ENCODE results near the gene FAM124A. TPM values are rescaled to one million over a fixed set of nuclear protein-coding genes. Genes with fewer than 3 reads are reported as not detected.

FAM124A gene
- polyA plus RNA-seq, 2 of the 4 experiments (the other 2 are of a cell fraction), result 1.5 to 1.6 TPM

GRCh38 chr13:51211910-51212309, 10.3 kb upstream of the FAM124A start:
- CTCF ChIA-PET, result interaction anchor here (1.1 kb wide), 1 partner anchor 75 kb away, joined by 3 read pairs; no protein-coding TSS in a partner anchor
- no peak overlapping the region for H3K4me2 ChIP-seq
- DNase-seq (ENCODE audit: low read depth in 1 of 2, low spot score in 1 of 2) (no peak), ATAC-seq (no peak), FAIRE-seq (no peak)
- no peak overlapping the region for H3K4me3 ChIP-seq
- POLR2A ChIA-PET, result no interaction called here
- WGBS (ENCODE audit: missing lambda C conversion rate), result 14% methylated on average over 2 of the region's 2 CpGs
- no peak for TF ChIP-seq NPAS2 (CRISPR knock-in tag; IDR thresholded peaks at IDR 0.05; ENCODE audit: borderline replicate concordance)
- no peak for TF ChIP-seq ATOH8 (CRISPR knock-in tag; IDR thresholded peaks at IDR 0.05; ENCODE audit: low read depth)
- no peak for TF ChIP-seq POLR2A (IDR thresholded peaks at IDR 0.05; ENCODE audit: low read length)
- no peak for TF ChIP-seq BHLHE40 (IDR thresholded peaks at IDR 0.05; ENCODE audit: low read depth, low read length)
- no peak for TF ChIP-seq RNF2 (IDR thresholded peaks at IDR 0.05; ENCODE audit: borderline replicate concordance, low read depth)
- no peak for TF ChIP-seq SREBF2 (IDR thresholded peaks at IDR 0.05)
- TF ChIP-seq RAD21 (conservative IDR thresholded peaks at IDR 0.05 in 1 of 2, IDR thresholded peaks at IDR 0.05 in 1 of 2), result no peak
- no peak for TF ChIP-seq NFE2L2 (conservative IDR thresholded peaks at IDR 0.05; ENCODE audit: low read length)
- no peak for TF ChIP-seq CHD4 (IDR thresholded peaks at IDR 0.05; ENCODE audit: borderline replicate concordance)
- TF ChIP-seq EHF (CRISPR knock-in tag; IDR thresholded peaks at IDR 0.05), result no peak
- no peak for TF ChIP-seq HOXB13 (CRISPR knock-in tag; IDR thresholded peaks at IDR 0.05; ENCODE audit: low read depth)
- no peak for TF ChIP-seq POLR2AphosphoS2 (conservative IDR thresholded peaks at IDR 0.05; ENCODE audit: low read length)
- TF ChIP-seq GATA3 (IDR thresholded peaks at IDR 0.05; ENCODE audit: borderline replicate concordance), result no peak
- TF ChIP-seq ZFP36 (IDR thresholded peaks at IDR 0.05; ENCODE audit: borderline replicate concordance, partially characterized antibody), result no peak
- no peak for TF ChIP-seq KDM5A (IDR thresholded peaks at IDR 0.05)
- no peak for TF ChIP-seq HOXB5 (CRISPR knock-in tag; IDR thresholded peaks at IDR 0.05)
- TF ChIP-seq CHD2 (IDR thresholded peaks at IDR 0.05; ENCODE audit: low read length, partially characterized antibody), result no peak
- no peaks in the 10 kb centered on the region for H3K9me3 ChIP-seq
- H3K4me1 ChIP-seq, result no peaks in the 10 kb centered on the region
- no peak overlapping the region for H3K27ac ChIP-seq

- H3K4me3 ChIP-seq, result no peak overlapping the region
- no peak overlapping the region for H3K4me2 ChIP-seq
- H3K9me3 ChIP-seq, result no peaks in the 10 kb centered on the region
- TF ChIP-seq SMC3 (IDR thresholded peaks at IDR 0.05) (no peak), EHMT2 (IDR thresholded peaks at IDR 0.05; ENCODE audit: low read depth) (no peak), NR3C1 (IDR thresholded peaks at IDR 0.05) (no peak), MAZ (IDR thresholded peaks at IDR 0.05; ENCODE audit: borderline replicate concordance, low read depth, low read length) (no peak), POLR2A (IDR thresholded peaks at IDR 0.05; ENCODE audit: low read length) (no peak), JUNB (IDR thresholded peaks at IDR 0.05) (no peak), BHLHE40 (IDR thresholded peaks at IDR 0.05; ENCODE audit: low read depth, low read length) (no peak), RAD21 (conservative IDR thresholded peaks at IDR 0.05 in 1 of 2, IDR thresholded peaks at IDR 0.05 in 1 of 2) (no peak), ELK1 (IDR thresholded peaks at IDR 0.05; ENCODE audit: low read depth, low read length) (no peak), KDM5A (IDR thresholded peaks at IDR 0.05) (no peak), ATOH8 (CRISPR knock-in tag; IDR thresholded peaks at IDR 0.05; ENCODE audit: low read depth) (no peak), CHD2 (IDR thresholded peaks at IDR 0.05; ENCODE audit: low read length, partially characterized antibody) (no peak), RNF2 (IDR thresholded peaks at IDR 0.05; ENCODE audit: borderline replicate concordance, low read depth) (no peak), ZNF302 (CRISPR knock-in tag; IDR thresholded peaks at IDR 0.05) (no peak), NPAS2 (CRISPR knock-in tag; IDR thresholded peaks at IDR 0.05; ENCODE audit: borderline replicate concordance) (no peak), SREBF2 (IDR thresholded peaks at IDR 0.05) (no peak), CEBPB (IDR thresholded peaks at IDR 0.05) (no peak), HOXB5 (CRISPR knock-in tag; IDR thresholded peaks at IDR 0.05) (no peak)
- WGBS (ENCODE audit: missing lambda C conversion rate), result 0% methylated on average over 2 of the region's 2 CpGs
- ATAC-seq (no peak), DNase-seq (ENCODE audit: low read depth in 1 of 2, low spot score in 1 of 2) (no peak), FAIRE-seq (no peak)
- H3K4me1 ChIP-seq, result no peaks in the 10 kb centered on the region
- no peak overlapping the region for H3K27ac ChIP-seq
- CTCF ChIA-PET, result interaction anchor here (1.1 kb wide), 1 partner anchor 74 kb away, joined by 3 read pairs; no protein-coding TSS in a partner anchor
- POLR2A ChIA-PET, result no interaction called here
Measured at GRCh38 chr13:51212758-51213157, 9.4 kb upstream of the FAM124A start.
